ENCODE measurements around the gene CDH3.

CDH3 gene

DNA sequence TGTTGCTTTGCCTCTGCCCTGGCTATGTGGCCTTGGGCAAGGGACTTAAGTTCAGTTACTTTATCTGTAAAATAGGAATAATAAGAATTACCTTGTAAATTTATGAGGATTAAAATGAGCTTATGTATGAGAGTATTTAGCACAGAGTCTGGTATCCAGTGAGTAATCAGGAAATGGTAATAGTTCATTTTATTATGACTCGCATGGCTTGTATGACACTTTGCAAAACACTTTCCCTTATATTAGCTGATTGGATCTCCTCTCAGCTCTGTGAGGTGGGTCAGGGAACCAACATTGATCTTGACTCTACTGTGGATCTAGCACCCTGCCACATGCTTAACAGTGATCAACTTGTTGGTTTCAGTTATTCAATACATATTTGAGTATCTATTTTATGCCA is 8.3 kb upstream of the CDH3 start:
- in situ Hi-C loops (cut with HindIII; ENCODE audit: low sequenced_read_pairs) = no loop called here
- DNase-seq (ENCODE audit: low read depth, low spot score) = no peak

DNA sequence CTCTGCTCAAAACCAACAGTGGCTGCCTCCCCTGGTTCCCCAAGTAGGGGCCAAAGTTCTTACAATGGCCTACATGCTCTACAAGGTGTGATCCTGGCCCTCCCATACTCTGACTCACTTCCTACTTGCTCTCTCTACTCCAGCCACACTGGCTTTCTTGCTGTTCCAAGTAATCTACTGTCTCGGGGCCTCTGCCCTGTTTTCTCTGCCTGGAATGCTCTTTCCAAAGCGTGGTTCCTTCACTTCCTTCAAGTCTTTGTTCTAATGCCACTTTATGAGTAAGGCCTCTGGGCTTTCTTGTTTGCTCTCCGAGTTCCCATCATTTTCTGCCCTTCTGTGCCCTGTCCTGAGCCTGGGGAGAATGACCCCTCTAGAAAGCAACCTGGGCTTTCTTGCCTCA is 4.1 kb upstream of the CDH3 start:
- no peak overlapping the region for H3K4me3 ChIP-seq (ENCODE audit: low read depth, low read length)
- TF ChIP-seq, protein P1, sequence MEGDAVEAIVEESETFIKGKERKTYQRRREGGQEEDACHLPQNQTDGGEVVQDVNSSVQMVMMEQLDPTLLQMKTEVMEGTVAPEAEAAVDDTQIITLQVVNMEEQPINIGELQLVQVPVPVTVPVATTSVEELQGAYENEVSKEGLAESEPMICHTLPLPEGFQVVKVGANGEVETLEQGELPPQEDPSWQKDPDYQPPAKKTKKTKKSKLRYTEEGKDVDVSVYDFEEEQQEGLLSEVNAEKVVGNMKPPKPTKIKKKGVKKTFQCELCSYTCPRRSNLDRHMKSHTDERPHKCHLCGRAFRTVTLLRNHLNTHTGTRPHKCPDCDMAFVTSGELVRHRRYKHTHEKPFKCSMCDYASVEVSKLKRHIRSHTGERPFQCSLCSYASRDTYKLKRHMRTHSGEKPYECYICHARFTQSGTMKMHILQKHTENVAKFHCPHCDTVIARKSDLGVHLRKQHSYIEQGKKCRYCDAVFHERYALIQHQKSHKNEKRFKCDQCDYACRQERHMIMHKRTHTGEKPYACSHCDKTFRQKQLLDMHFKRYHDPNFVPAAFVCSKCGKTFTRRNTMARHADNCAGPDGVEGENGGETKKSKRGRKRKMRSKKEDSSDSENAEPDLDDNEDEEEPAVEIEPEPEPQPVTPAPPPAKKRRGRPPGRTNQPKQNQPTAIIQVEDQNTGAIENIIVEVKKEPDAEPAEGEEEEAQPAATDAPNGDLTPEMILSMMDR (IDR thresholded peaks at IDR 0.05; ENCODE audit: low read depth, low read length) = no peak
- in situ Hi-C loops (cut with HindIII; ENCODE audit: low sequenced_read_pairs) = no loop called here
- peak; percentile 35 for DNase-seq (ENCODE audit: low read depth, low spot score)

More for the DNA sequence above, 8.3 kb upstream of the CDH3 start:
- TF ChIP-seq, protein P1 (IDR thresholded peaks at IDR 0.05; ENCODE audit: low read depth, low read length) = no peak
- H3K4me3 ChIP-seq (ENCODE audit: low read depth, low read length) = no peak overlapping the region

DNA sequence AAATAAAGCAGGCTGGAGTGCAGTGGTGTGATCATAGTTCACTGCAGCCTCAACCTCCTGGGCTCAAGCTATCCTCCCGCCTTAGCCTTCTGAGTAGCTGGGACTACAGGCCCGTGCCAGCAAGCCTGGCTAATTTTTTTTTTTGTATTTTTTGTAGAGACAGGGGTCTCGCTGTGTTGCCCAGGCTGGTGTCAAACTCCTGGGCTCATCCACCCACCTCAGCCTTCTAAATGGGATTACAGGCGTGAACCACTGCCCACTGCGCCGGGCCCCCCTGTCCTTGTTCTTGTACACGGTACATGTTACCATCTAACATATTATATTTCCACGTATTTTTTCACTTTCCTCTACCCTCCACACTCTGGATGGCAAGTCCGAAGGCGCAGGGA is 3.1 kb upstream of the CDH3 start:
- no peak for DNase-seq (ENCODE audit: low read depth, low spot score)
- H3K4me3 ChIP-seq (ENCODE audit: low read depth, low read length) = no peak overlapping the region
- TF ChIP-seq, protein P1 (IDR thresholded peaks at IDR 0.05; ENCODE audit: low read depth, low read length) = no peak
- in situ Hi-C loops (cut with HindIII; ENCODE audit: low sequenced_read_pairs) = no loop called here

DNA sequence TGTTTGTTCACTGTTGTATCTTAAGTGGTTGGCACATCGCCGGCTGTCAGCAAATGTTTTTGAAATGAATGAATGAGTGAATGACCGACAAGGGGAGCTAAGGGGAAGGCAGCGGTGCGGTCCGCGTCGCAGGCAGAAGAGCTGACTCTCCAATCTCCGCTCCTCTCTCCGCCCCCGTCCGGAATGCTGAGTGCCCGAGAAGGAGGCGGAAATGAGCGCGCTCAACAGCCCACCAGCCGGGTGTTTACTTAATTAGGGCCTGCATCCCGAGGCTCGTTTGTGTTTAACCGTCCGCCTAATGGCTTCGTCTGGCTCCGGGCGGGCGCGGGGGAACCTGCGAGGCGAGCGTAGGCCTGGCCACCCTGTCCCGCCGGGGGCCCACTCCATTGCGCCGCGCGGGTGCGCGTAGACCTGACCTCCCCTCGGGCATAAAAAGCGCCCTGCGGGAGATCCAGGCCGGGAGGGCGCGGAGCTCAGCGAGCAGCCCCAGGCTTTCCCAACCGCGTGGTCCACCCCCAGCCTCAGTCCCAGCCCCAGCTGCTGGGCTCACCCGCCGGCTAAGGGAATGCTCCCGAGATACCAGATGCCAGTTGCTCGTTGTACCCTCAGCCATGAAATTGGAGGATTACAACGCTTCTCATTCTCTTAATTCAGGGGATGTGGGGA is 2.5 kb upstream of the CDH3 start:
- H3K4me3 ChIP-seq (ENCODE audit: low read depth, low read length) = peak overlapping the region; percentile 12
- TF ChIP-seq, protein P1 (IDR thresholded peaks at IDR 0.05; ENCODE audit: low read depth, low read length) = no peak

DNA sequence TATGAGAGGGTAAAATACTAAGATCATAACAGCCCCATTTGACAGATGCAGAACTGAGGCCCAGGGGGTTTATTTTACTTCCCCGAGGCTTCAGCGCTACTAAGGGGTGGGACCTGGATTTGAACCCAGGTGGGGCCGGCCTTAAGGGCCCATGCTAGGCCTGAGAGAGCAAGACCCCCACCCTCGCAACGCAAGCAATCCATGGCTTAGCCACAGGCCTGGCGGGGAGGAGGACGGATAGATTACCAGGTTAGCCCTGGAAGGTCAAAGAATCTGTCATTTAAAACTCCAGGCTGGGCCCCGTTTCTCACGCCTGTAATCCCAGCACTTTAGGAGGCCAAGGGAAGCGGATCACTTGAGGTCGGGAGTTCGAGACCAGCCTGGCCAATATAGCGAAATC is 1.9 kb upstream of the CDH3 start:
- no peak overlapping the region for H3K4me3 ChIP-seq (ENCODE audit: low read depth, low read length)
- in situ Hi-C loops (cut with HindIII; ENCODE audit: low sequenced_read_pairs) = no loop called here
- TF ChIP-seq, protein P1 (IDR thresholded peaks at IDR 0.05; ENCODE audit: low read depth, low read length) = no peak
- no peak for DNase-seq (ENCODE audit: low read depth, low spot score)

More for the DNA sequence above, 2.5 kb upstream of the CDH3 start:
- DNase-seq (ENCODE audit: low read depth, low spot score) = no peak
- in situ Hi-C loops (cut with HindIII; ENCODE audit: low sequenced_read_pairs) = no loop called here

DNA sequence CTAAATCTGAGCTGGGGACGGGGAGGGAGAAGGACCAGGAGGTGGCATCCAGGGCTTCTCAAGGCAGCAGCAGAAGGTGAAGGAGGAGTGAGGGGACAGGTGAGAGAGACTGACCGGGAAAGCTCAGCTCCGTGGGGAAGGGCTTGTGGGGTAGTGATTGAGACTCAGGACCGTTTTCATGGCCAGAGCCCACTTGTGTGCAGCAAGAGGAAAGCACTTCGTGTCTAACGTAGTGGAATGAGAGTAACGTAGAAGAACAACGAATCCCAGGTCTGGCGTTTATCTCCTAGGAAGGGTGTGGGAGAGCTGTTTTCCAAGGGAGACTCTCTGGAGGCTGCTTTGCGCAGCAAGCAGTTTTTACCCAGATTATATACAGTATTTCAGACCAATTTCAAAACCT is 1.3 kb upstream of the CDH3 start:
- in situ Hi-C loops (cut with HindIII; ENCODE audit: low sequenced_read_pairs) = no loop called here
- no peak for DNase-seq (ENCODE audit: low read depth, low spot score)
- no peak overlapping the region for H3K4me3 ChIP-seq (ENCODE audit: low read depth, low read length)
- TF ChIP-seq, protein P1 (IDR thresholded peaks at IDR 0.05; ENCODE audit: low read depth, low read length) = no peak
